ENCODE measurements around the gene DCAF11. TPM values are rescaled to one million over a fixed set of nuclear protein-coding genes. Genes with fewer than 3 reads are reported as not detected.
A peak's percentile ranks its signal among the peaks of the same experiment; 100 is the strongest.

The DCAF11 gene
- total RNA-seq, 2 donors from 2014 or later: 89.2 to 106 TPM

DNA sequence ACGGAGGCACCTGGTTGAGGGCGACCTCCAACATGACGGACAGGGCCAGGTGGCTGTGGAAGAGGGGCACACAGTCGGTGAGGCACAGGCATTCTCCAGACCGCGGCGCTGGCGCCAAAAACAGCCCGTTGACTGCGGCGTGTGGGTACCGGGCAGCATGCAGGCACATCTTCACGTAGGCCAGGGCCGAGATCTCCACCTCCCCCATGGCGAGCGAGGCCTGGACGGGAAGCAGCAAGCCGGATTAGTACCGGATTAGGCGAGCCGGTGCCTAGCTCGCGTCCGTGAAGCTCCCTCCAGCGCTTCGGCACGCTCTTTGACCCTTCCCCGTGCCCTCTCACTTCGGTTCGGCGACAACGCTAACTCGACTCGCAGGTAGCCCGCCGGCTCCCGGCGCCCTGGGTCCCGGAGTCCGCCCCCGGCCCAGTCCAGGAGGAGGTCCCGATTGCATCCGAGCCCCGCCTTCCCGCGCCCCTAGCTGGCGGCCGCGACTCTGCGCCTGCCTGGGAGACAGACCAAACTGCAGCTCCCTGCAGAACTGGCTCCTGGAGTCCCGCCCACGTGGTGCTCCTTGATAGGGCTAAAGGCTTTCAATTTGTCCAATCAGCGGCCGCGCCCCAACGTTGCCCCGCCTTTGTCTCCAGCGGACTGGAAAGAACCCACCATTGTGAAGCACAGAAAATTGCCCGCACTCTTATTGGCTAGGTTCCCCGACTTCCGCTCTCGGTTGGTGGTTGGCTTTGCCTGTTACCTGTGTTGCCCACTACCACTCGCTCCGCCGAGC lies 26.7 kb downstream of the DCAF11 start, which contains the start of gene EMC9:
Gene EMC9, minus strand, starts transcription at position 495 of the 784 bp plus-strand sequence. Its CDS starts 287 bp downstream, at position 208.
- intact Hi-C loops (cut with DNase I): loop anchor here (2.0 kb wide), 1 partner anchor 26 kb away; the partner anchor contains the start of genes DCAF11 and NRL
- H3K27me3 ChIP-seq: no peaks in the 10 kb centered on the region
- peaks cover 30% of the 10 kb centered on the region for H3K4me1 ChIP-seq
- H3K9ac ChIP-seq (ENCODE audit: low read depth in 2 of 2, low read length in 2 of 2): peak within 1 kb of the TSS; percentile 79 to 92
- peaks cover 13% of the 10 kb centered on the region for H3K36me3 ChIP-seq
- peak; percentile 100 for DNase-seq
- peak within 1 kb of the TSS; percentile 63 for H3K4me3 ChIP-seq
- no peaks in the 10 kb centered on the region for H3K9me3 ChIP-seq
- peak within 1 kb of the TSS; percentile 94 for H3K27ac ChIP-seq
- TF ChIP-seq, protein P1, sequence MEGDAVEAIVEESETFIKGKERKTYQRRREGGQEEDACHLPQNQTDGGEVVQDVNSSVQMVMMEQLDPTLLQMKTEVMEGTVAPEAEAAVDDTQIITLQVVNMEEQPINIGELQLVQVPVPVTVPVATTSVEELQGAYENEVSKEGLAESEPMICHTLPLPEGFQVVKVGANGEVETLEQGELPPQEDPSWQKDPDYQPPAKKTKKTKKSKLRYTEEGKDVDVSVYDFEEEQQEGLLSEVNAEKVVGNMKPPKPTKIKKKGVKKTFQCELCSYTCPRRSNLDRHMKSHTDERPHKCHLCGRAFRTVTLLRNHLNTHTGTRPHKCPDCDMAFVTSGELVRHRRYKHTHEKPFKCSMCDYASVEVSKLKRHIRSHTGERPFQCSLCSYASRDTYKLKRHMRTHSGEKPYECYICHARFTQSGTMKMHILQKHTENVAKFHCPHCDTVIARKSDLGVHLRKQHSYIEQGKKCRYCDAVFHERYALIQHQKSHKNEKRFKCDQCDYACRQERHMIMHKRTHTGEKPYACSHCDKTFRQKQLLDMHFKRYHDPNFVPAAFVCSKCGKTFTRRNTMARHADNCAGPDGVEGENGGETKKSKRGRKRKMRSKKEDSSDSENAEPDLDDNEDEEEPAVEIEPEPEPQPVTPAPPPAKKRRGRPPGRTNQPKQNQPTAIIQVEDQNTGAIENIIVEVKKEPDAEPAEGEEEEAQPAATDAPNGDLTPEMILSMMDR (IDR thresholded peaks at IDR 0.05): peak; percentile 48

DNA sequence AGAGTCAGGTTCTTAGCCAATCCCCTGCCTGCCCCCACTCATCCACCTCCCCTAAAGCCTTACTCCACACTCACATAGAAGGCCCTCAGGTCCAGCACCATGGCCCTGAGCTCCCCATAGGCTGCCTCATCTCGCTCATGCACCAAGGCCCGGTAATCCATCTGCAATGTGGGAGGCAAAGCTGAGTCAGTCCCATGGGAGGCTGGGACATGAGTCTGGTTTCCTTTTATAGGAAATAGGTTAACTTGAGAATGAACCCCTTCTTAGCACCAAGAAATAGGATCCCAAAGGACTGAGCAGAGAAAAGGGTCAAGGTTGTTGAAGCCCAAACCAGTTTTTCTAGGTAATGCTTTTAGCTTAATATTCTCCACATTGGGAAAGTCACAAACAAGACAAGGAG lies 28.9 kb downstream of the DCAF11 start:
- TF ChIP-seq, protein P1 (IDR thresholded peaks at IDR 0.05): no peak
- no peak for DNase-seq
- H3K36me3 ChIP-seq: peaks cover 6% of the 10 kb centered on the region
- no peak overlapping the region for H3K4me3 ChIP-seq
- peaks cover 24% of the 10 kb centered on the region for H3K4me1 ChIP-seq
- no peaks in the 10 kb centered on the region for H3K27me3 ChIP-seq
- no peak overlapping the region for H3K9ac ChIP-seq (ENCODE audit: low read depth in 2 of 2, low read length in 2 of 2)
- no peaks in the 10 kb centered on the region for H3K9me3 ChIP-seq
- intact Hi-C loops (cut with DNase I): no loop called here
- no peak overlapping the region for H3K27ac ChIP-seq

DNA sequence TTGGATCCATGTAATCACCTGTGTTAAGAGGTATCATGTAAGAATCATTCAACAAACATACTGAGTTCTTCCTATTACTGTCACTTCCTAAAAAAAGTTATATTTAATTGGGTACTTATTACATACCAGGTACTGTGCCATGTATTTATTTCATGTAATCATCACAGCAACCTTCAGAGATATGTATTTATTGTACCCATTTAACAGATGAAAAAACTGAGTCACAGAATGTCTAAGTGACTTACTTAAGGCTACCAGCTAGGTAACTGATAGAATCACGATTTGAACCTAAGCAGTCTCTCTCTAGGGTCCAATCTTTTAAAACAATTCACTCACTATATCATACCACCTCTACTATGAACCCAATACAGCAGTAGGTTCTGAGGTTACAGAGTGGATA lies 29.9 kb downstream of the DCAF11 start:
- Histone ChIP-seq H3K27me3 (no peaks in the 10 kb centered on the region), H3K4me3 (no peak overlapping the region), H3K9ac (ENCODE audit: low read depth in 2 of 2, low read length in 2 of 2) (no peak overlapping the region), H3K4me1 (peaks cover 26% of the 10 kb centered on the region), H3K36me3 (peaks cover 3% of the 10 kb centered on the region), H3K27ac (no peak overlapping the region), H3K9me3 (no peaks in the 10 kb centered on the region)
- intact Hi-C loops (cut with DNase I): no loop called here
- TF ChIP-seq, protein P1 (IDR thresholded peaks at IDR 0.05): no peak
- DNase-seq: no peak

DNA sequence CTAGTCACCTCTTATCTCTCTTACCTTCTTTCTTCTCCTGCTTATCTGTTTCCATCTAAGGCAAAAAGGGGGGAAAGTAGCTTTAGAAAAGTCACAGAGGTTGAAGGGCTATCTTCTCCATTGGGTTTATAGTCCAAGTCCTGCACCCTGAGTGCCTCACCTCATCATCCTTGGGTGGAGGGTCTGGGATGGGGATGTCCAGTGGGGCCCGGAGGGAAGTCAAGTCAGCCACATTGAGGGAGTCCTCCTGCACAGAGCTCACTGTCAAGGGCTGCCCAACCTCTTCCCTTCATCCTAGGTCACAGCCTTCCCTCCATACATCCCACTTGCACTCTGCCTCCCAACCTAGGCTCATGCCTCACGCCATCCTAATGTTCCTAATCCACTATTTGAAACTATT lies 30.6 kb downstream of the DCAF11 start:
- Histone ChIP-seq H3K36me3 (peaks cover 3% of the 10 kb centered on the region), H3K27ac (peak overlapping the region; percentile 99), H3K4me1 (peaks cover 23% of the 10 kb centered on the region), H3K9ac (ENCODE audit: low read depth in 2 of 2, low read length in 2 of 2) (peak overlapping the region; percentile 1 to 31), H3K9me3 (no peaks in the 10 kb centered on the region), H3K4me3 (peak overlapping the region; percentile 94), H3K27me3 (no peaks in the 10 kb centered on the region)
- intact Hi-C loops (cut with DNase I): no loop called here
- TF ChIP-seq, protein P1 (IDR thresholded peaks at IDR 0.05): no peak
- no peak for DNase-seq

DNA sequence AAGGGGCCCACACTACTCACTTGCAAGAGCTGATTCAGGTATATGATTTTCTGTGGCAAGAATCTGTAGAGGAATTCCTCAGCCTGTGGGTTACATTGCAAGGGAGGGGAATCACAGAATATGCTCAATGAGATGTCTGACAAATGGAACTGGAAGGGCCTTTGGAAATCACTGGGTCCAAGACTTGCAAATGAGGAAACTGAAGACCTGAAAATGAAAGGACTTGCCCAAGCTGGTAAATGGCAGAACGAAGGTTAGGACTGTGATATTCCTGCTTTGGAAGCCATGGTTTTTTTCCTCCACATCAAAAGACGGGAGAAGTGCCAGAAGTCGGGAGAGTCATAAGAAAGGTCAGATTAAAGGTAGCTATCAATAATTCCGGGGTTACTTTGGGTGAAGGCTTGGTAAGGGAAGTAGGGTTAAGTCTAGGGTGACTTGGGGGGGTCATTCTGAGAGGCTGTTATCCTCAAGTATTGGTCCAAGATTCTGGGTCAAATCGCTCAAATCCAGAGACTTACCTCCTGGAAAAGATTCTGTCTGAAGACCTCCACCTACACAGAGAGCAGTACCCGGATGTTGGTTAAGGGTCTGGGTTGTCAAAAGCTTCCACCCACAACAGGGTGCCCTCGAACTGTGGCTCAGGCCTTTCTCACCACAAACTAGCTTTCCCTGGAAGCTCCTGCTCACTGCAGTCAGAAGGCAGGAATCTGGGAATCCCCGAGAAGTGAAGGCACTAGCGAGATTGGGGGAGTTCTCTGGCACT lies 31.3 kb downstream of the DCAF11 start:
- Histone ChIP-seq H3K9me3 (no peaks in the 10 kb centered on the region), H3K4me3 (peak overlapping the region; percentile 94), H3K36me3 (peaks cover 8% of the 10 kb centered on the region), H3K27me3 (no peaks in the 10 kb centered on the region), H3K4me1 (peaks cover 23% of the 10 kb centered on the region), H3K9ac (ENCODE audit: low read depth in 2 of 2, low read length in 2 of 2) (peak overlapping the region; percentile 31 to 97), H3K27ac (peak overlapping the region; percentile 99)
- TF ChIP-seq, protein P1 (IDR thresholded peaks at IDR 0.05): no peak
- DNase-seq: no peak
- intact Hi-C loops (cut with DNase I): no loop called here
